Measurements from ENCODE around the gene ZNF660.

DNA sequence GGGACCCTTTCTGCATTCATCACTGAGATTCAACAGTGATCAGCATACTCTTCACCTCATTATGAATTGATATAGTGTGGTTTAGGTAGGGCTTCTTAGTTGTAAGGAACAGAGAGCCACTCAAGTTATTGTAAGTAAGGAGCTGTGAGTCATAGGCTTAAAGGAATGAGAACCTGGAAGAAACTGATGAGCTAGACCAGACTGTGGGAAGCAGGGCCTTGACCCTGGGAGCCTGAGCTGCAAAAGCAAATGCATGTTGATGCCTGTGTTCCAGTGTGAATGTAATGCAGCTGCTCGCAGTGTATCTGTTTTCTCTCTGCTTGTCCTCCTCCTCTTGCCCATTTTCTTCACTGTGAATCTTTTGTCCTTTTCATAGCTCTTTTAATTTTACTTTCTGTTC, 16.2 kb upstream of the ZNF660 start:
- TF ChIP-seq CTCF (IDR thresholded peaks at IDR 0.05; ENCODE audit: insufficient read depth, low read depth, low read length) (no peak), EZH2 (IDR thresholded peaks at IDR 0.05; ENCODE audit: insufficient read depth, low read length) (no peak)

Data from astrocyte (in vitro differentiated cells and primary cell).